PFSK-1 (cell line): ENCODE measurements around the gene ARHGAP44.

Source experiments
- FOXP2 ChIP-seq: optimal IDR thresholded peaks from 2 replicates; pipeline ENCODE3; 2011; ENCODE audit warnings: borderline replicate concordance, control low read depth, inconsistent platforms; ENCODE audit not compliant: insufficient read depth; ENCODE audit errors: extremely low read length, extremely low read depth
- POLR2AphosphoS5 ChIP-seq: IDR thresholded peaks from 2 replicates; pipeline ENCODE4 v1.6.1; 2012; ENCODE audit warnings: low read depth, mild to moderate bottlenecking, control low read depth, low read length, moderate library complexity
- SIN3A ChIP-seq: IDR thresholded peaks from 2 replicates; pipeline ENCODE4 v1.6.1; 2012; ENCODE audit warnings: mild to moderate bottlenecking, low read length, moderate library complexity, borderline replicate concordance; ENCODE audit not compliant: insufficient read depth
- TAF1 ChIP-seq: IDR thresholded peaks from 2 replicates; pipeline ENCODE4 v1.6.1; 2012; ENCODE audit warnings: low read length, control low read depth, borderline replicate concordance; ENCODE audit not compliant: insufficient read depth
- TF ChIP-seq, protein P1 (sequence below), 2 experiments: IDR thresholded peaks; 2 replicates each; pipeline versions ENCODE4 v1.6.1 to v1.8.0; 2011 to 2012; ENCODE audit warnings: low read depth in 2 of 2, low read length in 2 of 2, control low read depth in 1 of 2, inconsistent platforms in 1 of 2, mild to moderate bottlenecking in 1 of 2, moderate library complexity in 1 of 2; ENCODE audit not compliant: insufficient read depth in 1 of 2

The ARHGAP44 gene

DNA sequence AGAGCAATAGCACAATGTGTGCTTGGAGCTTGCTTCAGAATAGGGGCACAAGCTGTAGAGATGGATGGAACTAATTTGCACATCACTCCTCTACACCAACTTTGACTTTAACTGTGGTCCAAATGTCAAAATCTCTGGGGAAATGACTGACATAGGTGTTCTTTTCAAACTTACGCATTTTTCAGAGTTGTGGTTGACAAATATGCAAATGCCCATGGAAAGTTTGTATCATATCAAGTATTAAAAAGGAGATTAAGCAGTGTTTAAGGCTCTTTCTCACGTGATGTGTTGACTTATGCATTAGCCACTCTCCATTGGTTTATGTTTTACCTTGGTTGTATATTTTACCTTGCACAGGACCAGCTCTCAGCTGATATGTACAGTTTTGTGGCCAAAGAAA lies 151.4 kb downstream of the ARHGAP44 start:
- TF ChIP-seq SIN3A (no peak), FOXP2 (no peak), TAF1 (no peak), POLR2AphosphoS5 (no peak)
- TF ChIP-seq, protein P1, sequence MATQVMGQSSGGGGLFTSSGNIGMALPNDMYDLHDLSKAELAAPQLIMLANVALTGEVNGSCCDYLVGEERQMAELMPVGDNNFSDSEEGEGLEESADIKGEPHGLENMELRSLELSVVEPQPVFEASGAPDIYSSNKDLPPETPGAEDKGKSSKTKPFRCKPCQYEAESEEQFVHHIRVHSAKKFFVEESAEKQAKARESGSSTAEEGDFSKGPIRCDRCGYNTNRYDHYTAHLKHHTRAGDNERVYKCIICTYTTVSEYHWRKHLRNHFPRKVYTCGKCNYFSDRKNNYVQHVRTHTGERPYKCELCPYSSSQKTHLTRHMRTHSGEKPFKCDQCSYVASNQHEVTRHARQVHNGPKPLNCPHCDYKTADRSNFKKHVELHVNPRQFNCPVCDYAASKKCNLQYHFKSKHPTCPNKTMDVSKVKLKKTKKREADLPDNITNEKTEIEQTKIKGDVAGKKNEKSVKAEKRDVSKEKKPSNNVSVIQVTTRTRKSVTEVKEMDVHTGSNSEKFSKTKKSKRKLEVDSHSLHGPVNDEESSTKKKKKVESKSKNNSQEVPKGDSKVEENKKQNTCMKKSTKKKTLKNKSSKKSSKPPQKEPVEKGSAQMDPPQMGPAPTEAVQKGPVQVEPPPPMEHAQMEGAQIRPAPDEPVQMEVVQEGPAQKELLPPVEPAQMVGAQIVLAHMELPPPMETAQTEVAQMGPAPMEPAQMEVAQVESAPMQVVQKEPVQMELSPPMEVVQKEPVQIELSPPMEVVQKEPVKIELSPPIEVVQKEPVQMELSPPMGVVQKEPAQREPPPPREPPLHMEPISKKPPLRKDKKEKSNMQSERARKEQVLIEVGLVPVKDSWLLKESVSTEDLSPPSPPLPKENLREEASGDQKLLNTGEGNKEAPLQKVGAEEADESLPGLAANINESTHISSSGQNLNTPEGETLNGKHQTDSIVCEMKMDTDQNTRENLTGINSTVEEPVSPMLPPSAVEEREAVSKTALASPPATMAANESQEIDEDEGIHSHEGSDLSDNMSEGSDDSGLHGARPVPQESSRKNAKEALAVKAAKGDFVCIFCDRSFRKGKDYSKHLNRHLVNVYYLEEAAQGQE (IDR thresholded peaks at IDR 0.05; ENCODE audit: insufficient read depth in 1 of 2, low read depth in 2 of 2, low read length in 2 of 2), result no peak

DNA sequence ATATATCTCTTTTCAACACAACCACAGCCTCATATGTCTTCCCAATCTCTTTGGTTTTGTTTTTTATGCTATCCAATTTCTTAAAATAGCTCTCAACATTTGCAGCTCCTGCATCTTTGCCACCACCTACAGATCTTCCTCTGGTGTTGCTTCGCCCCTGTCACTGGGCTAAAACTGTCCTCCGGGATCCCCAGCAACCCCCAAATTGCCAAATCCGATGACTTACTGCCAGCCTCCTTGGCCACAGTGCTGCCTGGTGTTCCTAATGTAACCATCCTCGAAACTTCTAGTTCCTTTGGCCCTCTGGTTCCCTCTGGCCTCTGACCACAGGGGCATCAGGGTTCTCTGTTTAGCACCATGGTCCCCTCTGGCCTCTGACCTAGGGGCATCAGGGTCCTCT lies 157.7 kb downstream of the ARHGAP44 start:
- TF ChIP-seq FOXP2, result no peak

DNA sequence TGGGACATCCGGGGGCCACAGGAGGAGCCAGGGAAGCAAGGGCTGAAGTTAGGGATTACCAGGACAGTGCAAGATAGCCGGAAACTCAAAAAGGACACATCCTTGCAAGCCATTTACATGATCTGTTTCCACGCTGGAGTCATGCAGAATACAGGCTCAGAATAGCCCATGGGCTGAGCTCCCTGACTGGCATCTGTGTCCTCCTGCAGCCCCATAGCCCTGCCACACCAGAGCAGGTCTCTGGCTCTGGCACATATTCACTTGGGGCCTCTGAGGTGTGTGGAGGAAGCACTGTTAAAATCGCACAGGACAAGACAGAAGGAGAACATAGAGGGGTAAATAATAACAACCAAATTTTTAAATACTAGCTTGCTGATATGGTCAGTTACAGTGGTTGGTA lies 162.7 kb downstream of the ARHGAP44 start:
- TF ChIP-seq, protein P1 (IDR thresholded peaks at IDR 0.05; ENCODE audit: insufficient read depth in 1 of 2, low read depth in 2 of 2, low read length in 2 of 2), result no peak
- TF ChIP-seq TAF1, result no peak
- no peak for TF ChIP-seq POLR2AphosphoS5
- no peak for TF ChIP-seq FOXP2
- no peak for TF ChIP-seq SIN3A

DNA sequence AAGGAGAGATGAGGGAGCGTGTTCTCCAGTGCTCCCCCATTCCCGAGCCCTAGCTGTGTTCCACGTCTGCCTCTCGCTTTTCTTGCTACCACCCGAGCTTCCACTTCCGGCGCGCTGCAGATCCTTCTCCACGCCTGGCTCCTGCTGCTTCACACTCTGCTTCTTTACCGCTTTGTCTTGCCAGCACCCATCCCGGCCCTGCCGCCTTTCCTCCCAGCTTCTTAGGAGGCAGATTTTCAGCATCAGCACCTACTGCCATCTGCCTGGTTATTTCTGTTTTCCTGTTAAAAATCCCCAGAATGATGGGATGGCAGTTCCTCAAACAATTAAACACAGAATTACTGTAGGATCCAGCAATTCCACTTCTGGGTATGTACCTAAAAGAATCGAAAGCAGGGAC lies 163.9 kb downstream of the ARHGAP44 start:
- TF ChIP-seq SIN3A (no peak), POLR2AphosphoS5 (no peak), TAF1 (no peak), FOXP2 (no peak)
- TF ChIP-seq, protein P1 (IDR thresholded peaks at IDR 0.05; ENCODE audit: insufficient read depth in 1 of 2, low read depth in 2 of 2, low read length in 2 of 2), result no peak

DNA sequence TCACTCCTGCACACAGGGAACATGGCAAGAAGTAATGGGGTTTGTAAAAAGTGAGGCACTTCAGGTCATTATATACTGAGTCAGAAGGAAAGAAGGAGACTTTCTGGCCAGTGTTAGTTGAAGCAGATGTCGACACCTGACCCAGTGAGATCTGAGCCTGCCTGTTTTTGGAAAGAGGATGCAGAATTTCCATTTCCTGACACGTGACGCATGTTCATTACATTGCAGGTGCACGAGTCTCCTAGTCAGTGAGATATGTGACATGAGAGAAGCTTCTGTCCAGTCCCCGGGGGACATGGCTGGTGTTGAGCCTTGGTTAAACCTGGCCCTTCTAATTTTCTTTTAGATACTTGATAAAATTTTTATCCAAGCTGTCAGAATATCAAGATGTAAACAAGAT lies 166.2 kb downstream of the ARHGAP44 start:
- no peak for TF ChIP-seq FOXP2
- TF ChIP-seq SIN3A, result no peak
- TF ChIP-seq, protein P1 (IDR thresholded peaks at IDR 0.05; ENCODE audit: insufficient read depth in 1 of 2, low read depth in 2 of 2, low read length in 2 of 2), result no peak
- no peak for TF ChIP-seq POLR2AphosphoS5
- no peak for TF ChIP-seq TAF1
